Smooth muscle cell (in vitro differentiated cells): ENCODE results near the gene FZD1. TPM values are rescaled to one million over a fixed set of nuclear protein-coding genes. Genes with fewer than 3 reads are reported as not detected.

Experiments
- DNase-seq: peaks from one replicate; lab custom pipeline; 2025; ENCODE audit not compliant: unreplicated experiment; lab: John Stamatoyannopoulos, UW
- H2AFZ ChIP-seq: fragments of 200-600 bp; sonication (generic); 2 replicates; pipeline ENCODE4 v1.6.0; 2016; ENCODE audit warnings: antibody characterized with exemption, low read depth, mild to moderate bottlenecking
- H3F3A ChIP-seq: fragments of 200-600 bp; sonication (generic); 2 replicates; pipeline ENCODE4 v1.6.0; 2017; ENCODE audit warnings: antibody characterized with exemption, low read depth
- H3K27ac ChIP-seq: fragments of 200-600 bp; sonication (generic); 2 replicates; pipeline ENCODE4 v1.5.1; 2016; ENCODE audit warnings: low read depth, mild to moderate bottlenecking
- H3K27me3 ChIP-seq: fragments of 200-600 bp; sonication (generic); 2 replicates; pipeline ENCODE4 v1.6.1; 2016; ENCODE audit warnings: low read depth, mild to moderate bottlenecking
- H3K36me3 ChIP-seq: fragments of 200-600 bp; sonication (generic); 2 replicates; pipeline ENCODE4 v1.5.1; 2016; ENCODE audit warnings: low read depth
- H3K4me1 ChIP-seq: fragments of 200-600 bp; sonication (generic); 2 replicates; pipeline ENCODE4 v1.5.1; 2016; ENCODE audit warnings: low read depth
- H3K4me2 ChIP-seq: fragments of 200-600 bp; sonication (generic); 2 replicates; pipeline ENCODE4 v1.6.0; 2016; ENCODE audit warnings: mild to moderate bottlenecking
- H3K4me3 ChIP-seq: fragments of 200-600 bp; sonication (generic); 2 replicates; pipeline ENCODE4 v1.5.1; 2016; ENCODE audit warnings: mild to moderate bottlenecking
- H3K79me2 ChIP-seq: fragments of 200-600 bp; sonication (generic); 2 replicates; pipeline ENCODE4 v1.6.0; 2016; ENCODE audit warnings: low read depth, mild to moderate bottlenecking
- H3K9ac ChIP-seq: fragments of 200-600 bp; sonication (generic); 2 replicates; pipeline ENCODE4 v1.6.0; 2016; ENCODE audit warnings: low read depth
- H3K9me3 ChIP-seq: fragments of 200-600 bp; sonication (generic); replicated peaks from 2 replicates; pipeline ENCODE4 v1.5.1; 2016; ENCODE audit warnings: low read depth
- H4K20me1 ChIP-seq: fragments of 200-600 bp; sonication (generic); 2 replicates; pipeline ENCODE4 v1.6.0; 2016; ENCODE audit warnings: low read depth
- CTCF ChIP-seq: fragments of 200-600 bp; sonication (generic); IDR thresholded peaks from 2 replicates; pipeline ENCODE4 v1.5.1; 2017; ENCODE audit warnings: borderline replicate concordance, mild to moderate bottlenecking, antibody characterized with exemption; ENCODE audit not compliant: insufficient read depth, poor library complexity, severe bottlenecking
- WGBS: methylation state at CpG from one replicate; pipeline ENCODE4 v1.1.7; 2016; ENCODE audit warnings: low lambda C conversion rate; 5-methylcytosine and 5-hydroxymethylcytosine counted together
- polyA plus RNA-seq: library from polyadenylated mRNA; unstranded; fragments of >200 nt; fragmentation: Nextera tagmentation; extraction: Ambion mirVana; gene quantifications from 2 replicates; pipeline ENCODE4 v1.2.1, GENCODE V29; 2016
- total RNA-seq: library from RNA; depleted of rRNA; stranded (reverse); fragments of >200 nt; gene quantifications from 2 replicates; pipeline ENCODE4 v1.2.3, GENCODE V29; 2014

FZD1 gene
- total and polyA plus RNA-seq, 2 experiments from 2014 or later: 32.4 to 36.2 TPM

GRCh38 chr7:91288208-91288824 lies 24.1 kb downstream of the FZD1 start:
- Histone ChIP-seq H3K27ac (no peak overlapping the region), H3K79me2 (no peaks in the 10 kb centered on the region), H3K36me3 (no peaks in the 10 kb centered on the region), H3K4me1 (peaks cover 12% of the 10 kb centered on the region), H3K4me3 (no peak overlapping the region), H3F3A (no peaks in the 10 kb centered on the region), H2AFZ (no peak overlapping the region), H3K9ac (no peak overlapping the region), H3K9me3 (no peaks in the 10 kb centered on the region), H4K20me1 (no peaks in the 10 kb centered on the region), H3K4me2 (no peak overlapping the region), H3K27me3 (no peaks in the 10 kb centered on the region)
- 81% methylated on average over 3 of the region's 3 CpGs for WGBS
- peak; percentile 29 for TF ChIP-seq CTCF
- DNase-seq: no peak

GRCh38 chr7:91289633-91290254 lies 25.5 kb downstream of the FZD1 start:
- WGBS: 65% methylated on average over 5 of the region's 5 CpGs
- no peaks in the 10 kb centered on the region for H3K9me3 ChIP-seq
- peak overlapping the region; percentile 31 for H3K4me2 ChIP-seq
- H3K27ac ChIP-seq: peak overlapping the region; percentile 16
- no peaks in the 10 kb centered on the region for H3F3A ChIP-seq
- no peaks in the 10 kb centered on the region for H3K36me3 ChIP-seq
- no peak overlapping the region for H2AFZ ChIP-seq
- no peak for DNase-seq
- H3K79me2 ChIP-seq: no peaks in the 10 kb centered on the region
- no peaks in the 10 kb centered on the region for H4K20me1 ChIP-seq
- H3K4me1 ChIP-seq: peaks cover 12% of the 10 kb centered on the region
- no peak overlapping the region for H3K9ac ChIP-seq
- TF ChIP-seq CTCF: no peak
- no peak overlapping the region for H3K4me3 ChIP-seq
- H3K27me3 ChIP-seq: peaks cover 7% of the 10 kb centered on the region

- TF ChIP-seq CTCF: no peak
- no peaks in the 10 kb centered on the region for H3K79me2 ChIP-seq
- H3K4me2 ChIP-seq: no peak overlapping the region
- no peak overlapping the region for H3K27ac ChIP-seq
- no peaks in the 10 kb centered on the region for H3K36me3 ChIP-seq
- WGBS: 92% methylated on average over 5 of the region's 5 CpGs
- H3K27me3 ChIP-seq: peaks cover 7% of the 10 kb centered on the region
- H3K9me3 ChIP-seq: no peaks in the 10 kb centered on the region
- peaks cover 5% of the 10 kb centered on the region for H3K4me1 ChIP-seq
- no peaks in the 10 kb centered on the region for H4K20me1 ChIP-seq
- DNase-seq: no peak
- no peak overlapping the region for H2AFZ ChIP-seq
- H3F3A ChIP-seq: no peaks in the 10 kb centered on the region
- no peak overlapping the region for H3K4me3 ChIP-seq
- H3K9ac ChIP-seq: no peak overlapping the region
Observed at GRCh38 chr7:91291302-91291701, 27.1 kb downstream of the FZD1 start.

GRCh38 chr7:91291902-91292301 lies 27.7 kb downstream of the FZD1 start:
- no peak overlapping the region for H3K9ac ChIP-seq
- no peak for DNase-seq
- H3K4me3 ChIP-seq: no peak overlapping the region
- H3K4me1 ChIP-seq: no peaks in the 10 kb centered on the region
- H3K9me3 ChIP-seq: no peaks in the 10 kb centered on the region
- 87% methylated on average over 1 of the region's 1 CpG for WGBS
- no peak overlapping the region for H3K4me2 ChIP-seq
- H2AFZ ChIP-seq: no peak overlapping the region
- no peaks in the 10 kb centered on the region for H4K20me1 ChIP-seq
- no peaks in the 10 kb centered on the region for H3F3A ChIP-seq
- no peaks in the 10 kb centered on the region for H3K36me3 ChIP-seq
- no peaks in the 10 kb centered on the region for H3K79me2 ChIP-seq
- peaks cover 7% of the 10 kb centered on the region for H3K27me3 ChIP-seq
- TF ChIP-seq CTCF: no peak
- H3K27ac ChIP-seq: no peak overlapping the region
